Measurements from ENCODE around the gene CD7. TPM values are rescaled to one million over a fixed set of nuclear protein-coding genes. Genes with fewer than 3 reads are reported as not detected.
A peak's percentile ranks its signal among the peaks of the same experiment; 100 is the strongest.

Gene CD7
- total RNA-seq, 3 donors from 2014 or later: 10.0 to 12.8 (median 12.3) TPM

GRCh38 chr17:82269138-82269881, 48.1 kb downstream of the CD7 start:
- H3K4me3 ChIP-seq: no peak overlapping the region
- peaks cover 2% of the 10 kb centered on the region for H3K36me3 ChIP-seq (ENCODE audit: low read depth)
- peak; percentile 17 for ATAC-seq
- intact Hi-C loops (cut with DNase I, micrococcal nuclease): no loop called here
- H3K9me3 ChIP-seq: no peaks in the 10 kb centered on the region
- peaks cover 65% of the 10 kb centered on the region for H3K4me1 ChIP-seq (ENCODE audit: low read depth)
- DNase-seq: peak; percentile 69 to 76 (median 75)
- TF ChIP-seq CTCF (IDR thresholded peaks at IDR 0.05): no peak

GRCh38 chr17:82267575-82268379, 49.6 kb downstream of the CD7 start:
- intact Hi-C loops (cut with DNase I, micrococcal nuclease): no loop called here
- Histone ChIP-seq H3K4me3 (no peak overlapping the region), H3K36me3 (ENCODE audit: low read depth) (peaks cover 3% of the 10 kb centered on the region), H3K9me3 (no peaks in the 10 kb centered on the region), H3K4me1 (ENCODE audit: low read depth) (peaks cover 63% of the 10 kb centered on the region)
- ATAC-seq (peak; percentile 94), DNase-seq (peak; percentile 91 to 95 (median 91))
- no peak for TF ChIP-seq CTCF (IDR thresholded peaks at IDR 0.05)

GRCh38 chr17:82266142-82266541, 51.3 kb downstream of the CD7 start:
- intact Hi-C loops (cut with DNase I, micrococcal nuclease): no loop called here
- Histone ChIP-seq H3K9me3 (no peaks in the 10 kb centered on the region), H3K4me3 (no peak overlapping the region), H3K36me3 (ENCODE audit: low read depth) (peaks cover 12% of the 10 kb centered on the region), H3K4me1 (ENCODE audit: low read depth) (peaks cover 52% of the 10 kb centered on the region)
- DNase-seq: peak in 1 of 3 donors; percentile 38
- no peak for ATAC-seq
- no peak for TF ChIP-seq CTCF (IDR thresholded peaks at IDR 0.05)

Other genes with a start within 250 kb of the CD7 start
- gene FASN, start 219.4 kb downstream of the CD7 start, total RNA-seq: 100 to 1,000 TPM in 2 of 3 donors, 10 to 100 TPM in 1; 87.2 to 115 (median 102) TPM
- 10 to 100 TPM; 41.3 to 46.3 (median 45.4) TPM for gene CCDC57, start 104.8 kb downstream of the CD7 start, total RNA-seq
- gene SLC16A3, start 88.6 kb downstream of the CD7 start, total RNA-seq: 100 to 1,000 TPM in 2 of 3 donors, 10 to 100 TPM in 1; 41.0 to 150 (median 104) TPM
- gene CSNK1D, start 43.9 kb downstream of the CD7 start, total RNA-seq: 100 to 1,000 TPM; 177 to 221 (median 189) TPM
- 100 to 1,000 TPM; 127 to 268 (median 213) TPM for gene SECTM1, start 16.2 kb upstream of the CD7 start, total RNA-seq
- gene TEX19, start 41.6 kb upstream of the CD7 start, total RNA-seq: not detected
- gene UTS2R, start 54.2 kb upstream of the CD7 start, total RNA-seq: not detected
- gene HEXD, start 100.7 kb upstream of the CD7 start, total RNA-seq: 10 to 100 TPM; 25.3 to 54.6 (median 42.1) TPM
- gene OGFOD3, start 101.0 kb upstream of the CD7 start, total RNA-seq: 10 to 100 TPM; 26.2 to 28.8 (median 26.2) TPM
- gene CYBC1, start 133.1 kb upstream of the CD7 start, total RNA-seq: 10 to 100 TPM; 79.2 to 90.5 (median 81.0) TPM
- gene NARF, start 141.1 kb upstream of the CD7 start, total RNA-seq: 10 to 100 TPM; 49.7 to 56.0 (median 55.9) TPM
- 10 to 100 TPM; 39.7 to 62.3 (median 43.5) TPM for gene FOXK2, start 202.1 kb upstream of the CD7 start, total RNA-seq

All from mucosa of descending colon (tissue), 3 donors.